ENCODE results near the gene SERPINB11. TPM values are rescaled to one million over a fixed set of nuclear protein-coding genes. Genes with fewer than 3 reads are reported as not detected.

Gene SERPINB11
- total RNA-seq, 1 experiment from 2014 or later: not detected

DNA sequence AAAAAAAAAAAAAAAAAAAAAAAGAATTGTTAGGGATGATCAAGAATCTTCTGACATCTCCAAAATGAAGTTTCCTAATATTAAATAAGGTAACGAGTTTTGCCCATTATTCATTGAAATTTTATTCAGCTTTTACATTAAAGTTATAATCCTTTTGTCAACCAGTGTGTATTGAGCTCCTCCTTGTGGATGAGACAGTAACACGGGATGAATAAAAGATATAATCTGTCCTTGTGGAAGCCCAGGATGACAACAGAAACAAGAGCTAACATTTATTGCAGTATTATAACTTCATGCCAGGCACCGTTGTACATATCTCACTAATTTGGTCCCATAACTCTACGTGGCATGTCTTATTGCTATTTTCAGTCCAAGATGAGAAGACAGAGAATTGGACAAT is 39.0 kb downstream of the SERPINB11 start (continued):
- TF ChIP-seq, protein P1, sequence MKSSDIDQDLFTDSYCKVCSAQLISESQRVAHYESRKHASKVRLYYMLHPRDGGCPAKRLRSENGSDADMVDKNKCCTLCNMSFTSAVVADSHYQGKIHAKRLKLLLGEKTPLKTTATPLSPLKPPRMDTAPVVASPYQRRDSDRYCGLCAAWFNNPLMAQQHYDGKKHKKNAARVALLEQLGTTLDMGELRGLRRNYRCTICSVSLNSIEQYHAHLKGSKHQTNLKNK (CRISPR knock-in tag; IDR thresholded peaks at IDR 0.05): no peak
- no peak for TF ChIP-seq RELA (CRISPR knock-in tag; IDR thresholded peaks at IDR 0.05; ENCODE audit: borderline replicate concordance)
- no peak for TF ChIP-seq ELF4 (CRISPR knock-in tag; IDR thresholded peaks at IDR 0.05; ENCODE audit: low read depth)
- no peak for TF ChIP-seq CREB1 (CRISPR knock-in tag; IDR thresholded peaks at IDR 0.05)

DNA sequence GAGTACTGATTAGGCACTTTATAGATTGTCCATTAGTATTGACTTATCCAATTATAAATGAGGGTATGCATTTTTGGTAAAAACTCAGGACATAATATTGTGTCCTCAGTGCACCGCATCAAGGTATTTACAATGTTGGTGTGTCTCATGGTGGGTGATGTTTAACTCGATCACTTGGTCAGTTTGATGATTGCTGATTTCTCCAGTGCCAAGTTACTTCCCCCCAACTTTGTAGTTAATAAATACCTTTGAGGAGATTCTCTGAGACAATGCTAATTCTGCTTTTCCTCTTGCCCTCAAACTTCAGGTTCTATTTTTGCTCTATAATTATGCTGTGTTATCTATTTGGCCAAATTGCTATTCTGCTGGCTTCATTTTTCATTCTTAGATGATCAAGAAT is 44.2 kb downstream of the SERPINB11 start:
- ChIA-PET CTCF (no interaction called here), POLR2A (no interaction called here)
- no peak for DNase-seq (ENCODE audit: low spot score)
- no peaks in the 10 kb centered on the region for H3K36me3 Mint-ChIP-seq
- H3K27me3 Mint-ChIP-seq (ENCODE audit: low read depth): no peaks in the 10 kb centered on the region
- H3K9me3 Mint-ChIP-seq: peaks cover 5% of the 10 kb centered on the region; the same call in 1 of the 2 replicates
- TF ChIP-seq, protein P2, sequence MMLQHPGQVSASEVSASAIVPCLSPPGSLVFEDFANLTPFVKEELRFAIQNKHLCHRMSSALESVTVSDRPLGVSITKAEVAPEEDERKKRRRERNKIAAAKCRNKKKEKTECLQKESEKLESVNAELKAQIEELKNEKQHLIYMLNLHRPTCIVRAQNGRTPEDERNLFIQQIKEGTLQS (CRISPR knock-in tag; conservative IDR thresholded peaks at IDR 0.05): no peak
- H3K4me1 Mint-ChIP-seq: no peaks in the 10 kb centered on the region
- H3K4me3 Mint-ChIP-seq: no peak overlapping the region
- no peak overlapping the region for H3K27ac Mint-ChIP-seq
- ATAC-seq: no peak

DNA sequence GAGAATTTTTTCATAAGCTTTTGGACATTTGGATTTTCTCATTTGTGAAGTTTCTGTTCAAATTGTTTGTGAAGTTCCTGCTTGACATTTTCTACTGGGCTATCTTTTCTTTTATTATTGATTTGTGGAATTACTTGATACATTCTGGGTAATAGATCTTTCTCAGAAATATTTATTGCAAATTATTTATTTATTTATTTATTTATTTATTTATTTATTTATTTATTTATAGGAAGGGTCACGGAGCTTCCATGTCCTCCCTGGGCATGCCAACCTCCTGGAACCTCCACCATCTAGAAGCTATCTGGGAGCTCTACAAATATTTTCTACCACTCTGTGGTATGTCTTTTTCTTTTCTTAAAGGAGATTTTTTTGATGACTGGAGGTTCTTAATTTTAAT is 46.7 kb downstream of the SERPINB11 start:
- Mint-ChIP-seq H3K4me3 (no peak overlapping the region), H3K27ac (no peak overlapping the region), H3K36me3 (no peaks in the 10 kb centered on the region), H3K27me3 (ENCODE audit: low read depth) (no peaks in the 10 kb centered on the region), H3K9me3 (peaks cover 8% of the 10 kb centered on the region), H3K4me1 (peaks cover 4% of the 10 kb centered on the region; the same call in 1 of the 2 replicates)
- ChIA-PET CTCF (no interaction called here), POLR2A (no interaction called here)
- TF ChIP-seq, protein P3, sequence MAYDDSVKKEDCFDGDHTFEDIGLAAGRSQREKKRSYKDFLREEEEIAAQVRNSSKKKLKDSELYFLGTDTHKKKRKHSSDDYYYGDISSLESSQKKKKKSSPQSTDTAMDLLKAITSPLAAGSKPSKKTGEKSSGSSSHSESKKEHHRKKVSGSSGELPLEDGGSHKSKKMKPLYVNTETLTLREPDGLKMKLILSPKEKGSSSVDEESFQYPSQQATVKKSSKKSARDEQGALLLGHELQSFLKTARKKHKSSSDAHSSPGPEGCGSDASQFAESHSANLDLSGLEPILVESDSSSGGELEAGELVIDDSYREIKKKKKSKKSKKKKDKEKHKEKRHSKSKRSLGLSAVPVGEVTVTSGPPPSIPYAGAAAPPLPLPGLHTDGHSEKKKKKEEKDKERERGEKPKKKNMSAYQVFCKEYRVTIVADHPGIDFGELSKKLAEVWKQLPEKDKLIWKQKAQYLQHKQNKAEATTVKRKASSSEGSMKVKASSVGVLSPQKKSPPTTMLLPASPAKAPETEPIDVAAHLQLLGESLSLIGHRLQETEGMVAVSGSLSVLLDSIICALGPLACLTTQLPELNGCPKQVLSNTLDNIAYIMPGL (CRISPR knock-in tag; IDR thresholded peaks at IDR 0.05): no peak
- TF ChIP-seq, protein P2 (CRISPR knock-in tag; conservative IDR thresholded peaks at IDR 0.05): no peak
- no peak for TF ChIP-seq ETV6 (CRISPR knock-in tag; IDR thresholded peaks at IDR 0.05)
- TF ChIP-seq NFE2L1 (CRISPR knock-in tag; IDR thresholded peaks at IDR 0.05): no peak
- DNase-seq (ENCODE audit: low spot score) (no peak), ATAC-seq (no peak)

DNA sequence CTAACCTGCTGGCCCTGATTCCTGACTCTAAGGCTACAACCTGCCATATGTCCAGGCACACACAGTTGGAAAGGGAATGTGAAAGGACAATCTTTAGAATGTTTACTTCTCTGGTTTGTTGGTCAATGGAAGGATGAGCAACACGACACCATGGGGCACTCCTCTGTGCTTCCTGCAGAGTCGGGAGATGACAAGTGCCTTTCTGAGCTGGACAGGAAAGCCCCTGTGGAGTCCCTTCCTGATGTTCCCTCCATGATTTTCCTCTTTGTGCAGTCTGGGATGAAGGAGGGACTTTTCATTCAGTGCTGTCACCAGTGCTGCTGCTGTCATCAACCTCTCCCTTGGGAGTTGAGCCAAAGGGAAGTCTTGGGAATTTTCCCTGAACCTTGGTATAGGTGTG is 49.9 kb downstream of the SERPINB11 start:
- no peaks in the 10 kb centered on the region for H3K27me3 Mint-ChIP-seq (ENCODE audit: low read depth)
- CTCF ChIA-PET: interaction anchor here (0.6 to 1.3 kb wide), 2 partner anchors 11 to 241 kb away, joined by 3 to 4 read pairs; no protein-coding TSS in a partner anchor
- TF ChIP-seq, protein P4, sequence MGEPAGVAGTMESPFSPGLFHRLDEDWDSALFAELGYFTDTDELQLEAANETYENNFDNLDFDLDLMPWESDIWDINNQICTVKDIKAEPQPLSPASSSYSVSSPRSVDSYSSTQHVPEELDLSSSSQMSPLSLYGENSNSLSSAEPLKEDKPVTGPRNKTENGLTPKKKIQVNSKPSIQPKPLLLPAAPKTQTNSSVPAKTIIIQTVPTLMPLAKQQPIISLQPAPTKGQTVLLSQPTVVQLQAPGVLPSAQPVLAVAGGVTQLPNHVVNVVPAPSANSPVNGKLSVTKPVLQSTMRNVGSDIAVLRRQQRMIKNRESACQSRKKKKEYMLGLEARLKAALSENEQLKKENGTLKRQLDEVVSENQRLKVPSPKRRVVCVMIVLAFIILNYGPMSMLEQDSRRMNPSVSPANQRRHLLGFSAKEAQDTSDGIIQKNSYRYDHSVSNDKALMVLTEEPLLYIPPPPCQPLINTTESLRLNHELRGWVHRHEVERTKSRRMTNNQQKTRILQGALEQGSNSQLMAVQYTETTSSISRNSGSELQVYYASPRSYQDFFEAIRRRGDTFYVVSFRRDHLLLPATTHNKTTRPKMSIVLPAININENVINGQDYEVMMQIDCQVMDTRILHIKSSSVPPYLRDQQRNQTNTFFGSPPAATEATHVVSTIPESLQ (CRISPR knock-in tag; IDR thresholded peaks at IDR 0.05): no peak
- no peak for TF ChIP-seq FOXJ3 (CRISPR knock-in tag; IDR thresholded peaks at IDR 0.05; ENCODE audit: borderline replicate concordance)
- TF ChIP-seq, protein P5, sequence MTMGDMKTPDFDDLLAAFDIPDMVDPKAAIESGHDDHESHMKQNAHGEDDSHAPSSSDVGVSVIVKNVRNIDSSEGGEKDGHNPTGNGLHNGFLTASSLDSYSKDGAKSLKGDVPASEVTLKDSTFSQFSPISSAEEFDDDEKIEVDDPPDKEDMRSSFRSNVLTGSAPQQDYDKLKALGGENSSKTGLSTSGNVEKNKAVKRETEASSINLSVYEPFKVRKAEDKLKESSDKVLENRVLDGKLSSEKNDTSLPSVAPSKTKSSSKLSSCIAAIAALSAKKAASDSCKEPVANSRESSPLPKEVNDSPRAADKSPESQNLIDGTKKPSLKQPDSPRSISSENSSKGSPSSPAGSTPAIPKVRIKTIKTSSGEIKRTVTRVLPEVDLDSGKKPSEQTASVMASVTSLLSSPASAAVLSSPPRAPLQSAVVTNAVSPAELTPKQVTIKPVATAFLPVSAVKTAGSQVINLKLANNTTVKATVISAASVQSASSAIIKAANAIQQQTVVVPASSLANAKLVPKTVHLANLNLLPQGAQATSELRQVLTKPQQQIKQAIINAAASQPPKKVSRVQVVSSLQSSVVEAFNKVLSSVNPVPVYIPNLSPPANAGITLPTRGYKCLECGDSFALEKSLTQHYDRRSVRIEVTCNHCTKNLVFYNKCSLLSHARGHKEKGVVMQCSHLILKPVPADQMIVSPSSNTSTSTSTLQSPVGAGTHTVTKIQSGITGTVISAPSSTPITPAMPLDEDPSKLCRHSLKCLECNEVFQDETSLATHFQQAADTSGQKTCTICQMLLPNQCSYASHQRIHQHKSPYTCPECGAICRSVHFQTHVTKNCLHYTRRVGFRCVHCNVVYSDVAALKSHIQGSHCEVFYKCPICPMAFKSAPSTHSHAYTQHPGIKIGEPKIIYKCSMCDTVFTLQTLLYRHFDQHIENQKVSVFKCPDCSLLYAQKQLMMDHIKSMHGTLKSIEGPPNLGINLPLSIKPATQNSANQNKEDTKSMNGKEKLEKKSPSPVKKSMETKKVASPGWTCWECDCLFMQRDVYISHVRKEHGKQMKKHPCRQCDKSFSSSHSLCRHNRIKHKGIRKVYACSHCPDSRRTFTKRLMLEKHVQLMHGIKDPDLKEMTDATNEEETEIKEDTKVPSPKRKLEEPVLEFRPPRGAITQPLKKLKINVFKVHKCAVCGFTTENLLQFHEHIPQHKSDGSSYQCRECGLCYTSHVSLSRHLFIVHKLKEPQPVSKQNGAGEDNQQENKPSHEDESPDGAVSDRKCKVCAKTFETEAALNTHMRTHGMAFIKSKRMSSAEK (CRISPR knock-in tag; IDR thresholded peaks at IDR 0.05; ENCODE audit: borderline replicate concordance): no peak
- no peak for TF ChIP-seq NFE2L1 (CRISPR knock-in tag; IDR thresholded peaks at IDR 0.05)
- TF ChIP-seq, protein P6, sequence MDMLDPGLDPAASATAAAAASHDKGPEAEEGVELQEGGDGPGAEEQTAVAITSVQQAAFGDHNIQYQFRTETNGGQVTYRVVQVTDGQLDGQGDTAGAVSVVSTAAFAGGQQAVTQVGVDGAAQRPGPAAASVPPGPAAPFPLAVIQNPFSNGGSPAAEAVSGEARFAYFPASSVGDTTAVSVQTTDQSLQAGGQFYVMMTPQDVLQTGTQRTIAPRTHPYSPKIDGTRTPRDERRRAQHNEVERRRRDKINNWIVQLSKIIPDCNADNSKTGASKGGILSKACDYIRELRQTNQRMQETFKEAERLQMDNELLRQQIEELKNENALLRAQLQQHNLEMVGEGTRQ (CRISPR knock-in tag; IDR thresholded peaks at IDR 0.05): no peak
- TF ChIP-seq NFATC4 (CRISPR knock-in tag; IDR thresholded peaks at IDR 0.05): no peak
- TF ChIP-seq, protein P7, sequence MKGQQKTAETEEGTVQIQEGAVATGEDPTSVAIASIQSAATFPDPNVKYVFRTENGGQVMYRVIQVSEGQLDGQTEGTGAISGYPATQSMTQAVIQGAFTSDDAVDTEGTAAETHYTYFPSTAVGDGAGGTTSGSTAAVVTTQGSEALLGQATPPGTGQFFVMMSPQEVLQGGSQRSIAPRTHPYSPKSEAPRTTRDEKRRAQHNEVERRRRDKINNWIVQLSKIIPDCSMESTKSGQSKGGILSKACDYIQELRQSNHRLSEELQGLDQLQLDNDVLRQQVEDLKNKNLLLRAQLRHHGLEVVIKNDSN (CRISPR knock-in tag; IDR thresholded peaks at IDR 0.05): no peak
- TF ChIP-seq, protein P2 (CRISPR knock-in tag; conservative IDR thresholded peaks at IDR 0.05): no peak
- TF ChIP-seq ZNF219 (CRISPR knock-in tag; IDR thresholded peaks at IDR 0.05; ENCODE audit: borderline replicate concordance): no peak
- no peak for TF ChIP-seq TCF7 (CRISPR knock-in tag; IDR thresholded peaks at IDR 0.05; ENCODE audit: low read depth)
- TF ChIP-seq TEAD4 (CRISPR knock-in tag; IDR thresholded peaks at IDR 0.05): no peak
- TF ChIP-seq RELA (CRISPR knock-in tag; IDR thresholded peaks at IDR 0.05; ENCODE audit: borderline replicate concordance): no peak

More for the DNA sequence above, 49.9 kb downstream of the SERPINB11 start:
- Mint-ChIP-seq H3K4me1 (peaks cover 4% of the 10 kb centered on the region; the same call in 1 of the 2 replicates), H3K36me3 (no peaks in the 10 kb centered on the region), H3K4me3 (no peak overlapping the region), H3K9me3 (peaks cover 8% of the 10 kb centered on the region), H3K27ac (no peak overlapping the region)
- POLR2A ChIA-PET: no interaction called here
- ATAC-seq (no peak), DNase-seq (ENCODE audit: low spot score) (no peak)

Data from WTC11 (cell line).